Neural cell (in vitro differentiated cells): Measurements from ENCODE around the gene PLEKHH2. TPM values are rescaled to one million over a fixed set of nuclear protein-coding genes. Genes with fewer than 3 reads are reported as not detected.

Source experiments
- H2AFZ ChIP-seq: fragments of 200-600, 300-800 bp; sonication (generic), shearing (Covaris generic); 2 replicates; pipeline ENCODE4 v1.6.0; 2014; ENCODE audit warnings: low read depth, mild to moderate bottlenecking, antibody characterized with exemption, low read length, moderate library complexity
- H3F3A ChIP-seq: fragments of 200-600 bp; shearing (Covaris generic); 2 replicates; pipeline ENCODE4 v1.6.1; 2016; ENCODE audit warnings: mild to moderate bottlenecking, moderate library complexity, mixed read lengths, antibody characterized with exemption, low read length; ENCODE audit not compliant: insufficient read depth, poor library complexity, severe bottlenecking
- H3K27ac ChIP-seq: fragments of 200-600, 300-800 bp; sonication (generic), shearing (Covaris generic); 2 replicates; pipeline ENCODE4 v1.5.1; 2014; ENCODE audit warnings: mild to moderate bottlenecking, low read length, moderate library complexity
- H3K27me3 ChIP-seq: fragments of 300-800, 200-600 bp; sonication (generic), shearing (Covaris generic); 2 replicates; pipeline ENCODE4 v1.6.0; 2014; ENCODE audit warnings: mild to moderate bottlenecking, low read depth, low read length, moderate library complexity; ENCODE audit not compliant: insufficient read depth
- H3K36me3 ChIP-seq: fragments of 300-800, 200-600 bp; sonication (generic), shearing (Covaris generic); 2 replicates; pipeline ENCODE4 v1.5.1; 2014; ENCODE audit warnings: mild to moderate bottlenecking, antibody characterized with exemption, low read length, moderate library complexity; ENCODE audit not compliant: insufficient read depth
- H3K4me2 ChIP-seq: fragments of 300-800, 200-600 bp; sonication (generic), shearing (Covaris generic); 2 replicates; pipeline ENCODE4 v1.6.0; 2014; ENCODE audit warnings: mild to moderate bottlenecking, low read length
- H3K4me3 ChIP-seq: fragments of 300-800, 200-600 bp; sonication (generic), shearing (Covaris generic); 2 replicates; pipeline ENCODE4 v1.5.1; 2014; ENCODE audit warnings: mild to moderate bottlenecking, low read length, moderate library complexity
- H3K79me2 ChIP-seq: fragments of 200-600 bp; shearing (Covaris generic); replicated peaks from 2 replicates; pipeline ENCODE4 v1.6.0; 2014; ENCODE audit warnings: mild to moderate bottlenecking, low read length, moderate library complexity; ENCODE audit not compliant: insufficient read depth
- H3K9ac ChIP-seq: fragments of 300-800, 200-600 bp; sonication (generic), shearing (Covaris generic); 2 replicates; pipeline ENCODE4 v1.6.1; 2016; ENCODE audit warnings: mild to moderate bottlenecking, low read length, mixed read lengths
- H3K9me2 ChIP-seq: fragments of 200-600 bp; shearing (Covaris generic); 2 replicates; pipeline ENCODE4 v1.6.1; 2016; ENCODE audit warnings: mild to moderate bottlenecking, low read length, mixed read lengths; ENCODE audit not compliant: insufficient read depth
- H3K9me3 ChIP-seq: fragments of 200-600, 300-800 bp; sonication (generic), shearing (Covaris generic); 2 replicates; pipeline ENCODE4 v1.6.1; 2016; ENCODE audit warnings: mild to moderate bottlenecking, mixed run types, low read length, moderate library complexity, mixed read lengths
- H4K20me1 ChIP-seq: fragments of 200-600 bp; shearing (Covaris generic); 2 replicates; pipeline ENCODE4 v1.6.1; 2016; ENCODE audit warnings: mild to moderate bottlenecking, mixed run types; ENCODE audit not compliant: insufficient read depth
- CTCF ChIP-seq: fragments of 450-650 bp; IDR thresholded peaks from 2 replicates; pipeline ENCODE4 v1.5.1; 2014; ENCODE audit warnings: antibody characterized with exemption, mild to moderate bottlenecking, moderate library complexity; ENCODE audit not compliant: poor library complexity, severe bottlenecking
- EP300 ChIP-seq: fragments of 450-650 bp; conservative IDR thresholded peaks from 2 replicates; pipeline ENCODE4 v1.6.1; 2014; ENCODE audit warnings: antibody characterized with exemption, mild to moderate bottlenecking, moderate library complexity; ENCODE audit not compliant: poor library complexity, severe bottlenecking
- EZH2 ChIP-seq: fragments of 200-600, 300-800 bp; shearing (Covaris generic), sonication (generic); IDR thresholded peaks from 2 replicates; pipeline ENCODE4 v1.6.1; 2014; ENCODE audit warnings: antibody characterized with exemption, low read length, borderline replicate concordance, mild to moderate bottlenecking; ENCODE audit not compliant: insufficient read depth, poor library complexity, severe bottlenecking
- MXI1 ChIP-seq: fragments of 450-650 bp; conservative IDR thresholded peaks from 2 replicates; pipeline ENCODE4 v1.6.1; 2014; ENCODE audit warnings: antibody characterized with exemption, mild to moderate bottlenecking; ENCODE audit not compliant: poor library complexity, severe bottlenecking
- POLR2AphosphoS5 ChIP-seq: IDR thresholded peaks from 2 replicates; pipeline ENCODE4 v1.6.1; 2012
- RAD21 ChIP-seq: fragments of 450-650 bp; conservative IDR thresholded peaks from 2 replicates; pipeline ENCODE4 v1.6.1; 2014; ENCODE audit warnings: antibody characterized with exemption, mild to moderate bottlenecking, moderate library complexity
- REST ChIP-seq: IDR thresholded peaks from 2 replicates; pipeline ENCODE4 v1.6.1; 2012; ENCODE audit warnings: borderline replicate concordance
- SMC3 ChIP-seq: fragments of 450-650 bp; conservative IDR thresholded peaks from 2 replicates; pipeline ENCODE4 v1.6.1; 2014; ENCODE audit warnings: antibody characterized with exemption, mild to moderate bottlenecking, moderate library complexity; ENCODE audit not compliant: poor library complexity
- TAF1 ChIP-seq: IDR thresholded peaks from 2 replicates; pipeline ENCODE4 v1.6.1; 2012; ENCODE audit warnings: low read depth
- polyA plus RNA-seq: library from polyadenylated mRNA; depleted of rRNA; stranded (reverse); fragments of >200 nt; gene quantifications from 2 replicates; pipeline ENCODE4 v1.2.3, GENCODE V29; 2014

The PLEKHH2 gene
- polyA plus RNA-seq, 1 donor from 2014 or later, result 0.50 TPM

- Histone ChIP-seq H3K9me2 (no peaks in the 10 kb centered on the region), H3K9ac (no peak overlapping the region), H3K9me3 (no peaks in the 10 kb centered on the region), H2AFZ (no peak overlapping the region), H3K4me3 (no peak overlapping the region), H3K36me3 (no peaks in the 10 kb centered on the region), H3K4me2 (no peak overlapping the region), H3F3A (no peaks in the 10 kb centered on the region), H3K27ac (no peak overlapping the region), H4K20me1 (no peaks in the 10 kb centered on the region), H3K79me2 (no peaks in the 10 kb centered on the region), H3K27me3 (no peaks in the 10 kb centered on the region)
- TF ChIP-seq REST (no peak), TAF1 (no peak), MXI1 (no peak), RAD21 (no peak), EZH2 (no peak)
Observed at GRCh38 chr2:43657241-43657640, 20.2 kb downstream of the PLEKHH2 start.

GRCh38 chr2:43675646-43676321 lies 38.7 kb downstream of the PLEKHH2 start:
- Histone ChIP-seq H3K9ac (no peak overlapping the region), H3K4me3 (no peak overlapping the region), H3K9me3 (peaks cover 5% of the 10 kb centered on the region), H4K20me1 (no peaks in the 10 kb centered on the region), H3K4me2 (no peak overlapping the region), H3F3A (no peaks in the 10 kb centered on the region), H2AFZ (no peak overlapping the region), H3K9me2 (no peaks in the 10 kb centered on the region), H3K27ac (no peak overlapping the region), H3K27me3 (no peaks in the 10 kb centered on the region), H3K36me3 (no peaks in the 10 kb centered on the region), H3K79me2 (no peaks in the 10 kb centered on the region)
- no peak for TF ChIP-seq EP300
- TF ChIP-seq SMC3, result no peak
- no peak for TF ChIP-seq POLR2AphosphoS5
- TF ChIP-seq REST, result no peak
- no peak for TF ChIP-seq CTCF
- no peak for TF ChIP-seq MXI1
- TF ChIP-seq TAF1, result no peak
- no peak for TF ChIP-seq EZH2
- no peak for TF ChIP-seq RAD21
